Thyroid gland (tissue), 4 donors: Measurements from ENCODE around the gene FGF11. TPM values are rescaled to one million over a fixed set of nuclear protein-coding genes. Genes with fewer than 3 reads are reported as not detected.

Experiments used
- DNase-seq, 2 donors: peaks; one replicate each; pipeline ENCODE4 v3.0.0-alpha.2; 2019
- H3K27ac ChIP-seq, 3 donors: fragments of 200-600 bp; sonication (generic); 1 replicate in 2 of 3; 2 replicates in 1 of 3; pipeline ENCODE4 v1.5.1; 2016 to 2019; ENCODE audit warnings: mild to moderate bottlenecking in 1 of 3, moderate library complexity in 1 of 3
- H3K27me3 ChIP-seq: fragments of 200-600 bp; sonication (generic); one replicate; pipeline ENCODE4 v1.5.1; 2019
- H3K36me3 ChIP-seq, 2 donors: fragments of 200-600 bp; sonication (generic); one replicate each; pipeline ENCODE4 v1.5.1; 2016 to 2019
- H3K4me1 ChIP-seq, 2 donors: fragments of 200-600 bp; sonication (generic); one replicate each; pipeline ENCODE4 v1.5.1; 2017 to 2019
- H3K4me3 ChIP-seq, 3 donors: fragments of 200-600 bp; sonication (generic); replicated peaks in 1 of 3; 1 replicate in 2 of 3; 2 replicates in 1 of 3; pipeline ENCODE4 v1.5.1; 2016; ENCODE audit warnings: mild to moderate bottlenecking in 1 of 3
- H3K9me3 ChIP-seq: fragments of 200-600 bp; sonication (generic); one replicate; pipeline ENCODE4 v1.5.1; 2017
- CTCF ChIP-seq, 6 experiments: fragments of 200-600 bp in 3 of 6; fragments of 450-650 bp in 3 of 6; sonication (generic) in 3 of 6; IDR thresholded peaks; one replicate each; pipeline ENCODE4 v1.5.1; 2016 to 2019; ENCODE audit warnings: antibody characterized with exemption in 6 of 6, mild to moderate bottlenecking in 2 of 6, inconsistent platforms in 1 of 6, moderate library complexity in 1 of 6
- POLR2A ChIP-seq, 2 donors: fragments of 450-650 bp; IDR thresholded peaks; one replicate each; pipeline ENCODE4 v1.6.1; 2017; ENCODE audit warnings: antibody characterized with exemption in 2 of 2, mild to moderate bottlenecking in 2 of 2, moderate library complexity in 1 of 2
- WGBS, 2 donors: methylation state at CpG; one replicate each; pipeline ENCODE4 v1.1.5; 2017; 5-methylcytosine and 5-hydroxymethylcytosine counted together
- intact Hi-C: fragments of 100-400 bp; cut with DNase I; formaldehyde crosslinking; loops from one replicate; pipeline ENCODE4 v1.15.1; 2023
- total RNA-seq, 4 donors: library from RNA; depleted of rRNA; stranded (reverse); fragments of >200 nt; gene quantifications; one replicate each; pipeline ENCODE4 v1.2.3, GENCODE V29; 2016

Gene FGF11
- total RNA-seq, 4 donors from 2014 or later = 4.3 to 12.1 (median 10.5) TPM

DNA sequence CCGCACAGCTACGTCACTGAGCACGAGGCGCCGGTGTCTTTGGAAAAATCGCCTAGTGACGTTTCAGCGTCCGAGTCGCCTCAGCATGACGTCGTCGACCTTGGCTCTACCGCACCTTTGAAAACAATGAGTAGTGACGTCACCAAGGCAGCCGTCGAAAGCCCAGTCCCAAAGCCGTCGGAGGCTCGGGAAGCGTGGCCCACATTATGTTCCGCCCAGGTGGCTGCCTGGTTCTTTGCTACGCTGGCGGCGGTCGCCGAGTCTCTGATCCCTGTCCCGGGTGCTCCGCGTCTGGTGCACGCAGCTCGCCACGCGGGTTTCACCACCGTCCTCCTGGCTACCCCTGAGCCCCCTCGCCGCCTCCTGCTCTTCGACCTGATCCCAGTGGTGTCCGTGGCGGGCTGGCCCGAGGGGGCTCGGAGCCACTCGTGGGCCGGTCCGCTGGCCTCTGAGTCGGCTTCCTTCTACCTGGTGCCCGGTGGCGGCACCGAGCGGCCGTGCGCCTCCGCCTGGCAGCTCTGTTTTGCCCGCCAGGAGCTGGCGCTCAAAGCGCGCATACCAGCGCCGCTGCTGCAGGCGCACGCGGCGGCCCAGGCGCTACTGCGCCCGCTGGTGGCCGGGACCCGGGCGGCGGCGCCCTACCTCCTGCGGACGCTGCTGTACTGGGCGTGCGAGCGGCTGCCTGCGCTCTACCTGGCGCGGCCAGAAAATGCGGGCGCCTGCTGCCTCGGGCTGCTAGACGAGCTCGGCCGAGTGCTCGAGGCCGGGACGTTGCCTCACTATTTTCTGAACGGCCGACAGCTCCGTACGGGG lies 2.5 kb upstream of the FGF11 start:
- DNase-seq = peak; percentile 87 to 88
- intact Hi-C loops = loop anchor here (5.0 kb wide), 2 partner anchors 84 to 126 kb away; partner anchors contain the start of genes KCTD11 and SENP3
- H3K27ac ChIP-seq = peak overlapping the region; percentile 60 to 67 (median 63)
- 6% methylated on average over 20 of the region's 92 CpGs; no CpG with 5 or more reads in 1 of the 2 donors for WGBS, 2 donors
- H3K4me3 ChIP-seq = peak overlapping the region in 1 of 3 donors; percentile 38
- TF ChIP-seq CTCF (IDR thresholded peaks at IDR 0.05) (peak; percentile 43 to 95 (median 82)), POLR2A (IDR thresholded peaks at IDR 0.05) (peak in 1 of 2 donors; percentile 46)
- no peaks in the 10 kb centered on the region for H3K27me3 ChIP-seq
- peaks cover 31 to 51% of the 10 kb centered on the region in 2 donors for H3K4me1 ChIP-seq
- H3K9me3 ChIP-seq = no peaks in the 10 kb centered on the region
- H3K36me3 ChIP-seq = no peaks in the 10 kb centered on the region

- peaks cover 31 to 51% of the 10 kb centered on the region in 2 donors for H3K4me1 ChIP-seq
- H3K36me3 ChIP-seq = no peaks in the 10 kb centered on the region
- H3K4me3 ChIP-seq = peak overlapping the region in 1 of 3 donors; percentile 38
- DNase-seq = peak in 1 of 2 donors; percentile 11
- intact Hi-C loops = loop anchor here (5.0 kb wide), 2 partner anchors 85 to 125 kb away; partner anchors contain the start of genes KCTD11 and SENP3
- TF ChIP-seq POLR2A (IDR thresholded peaks at IDR 0.05) = no peak
- TF ChIP-seq CTCF (IDR thresholded peaks at IDR 0.05) = no peak
- peak overlapping the region; percentile 48 to 67 (median 63) for H3K27ac ChIP-seq
- no peaks in the 10 kb centered on the region for H3K27me3 ChIP-seq
- WGBS, 2 donors = 50 to 51% methylated on average over 10 to 13 of the region's 31 CpGs
- H3K9me3 ChIP-seq = no peaks in the 10 kb centered on the region
Observed at GRCh38 chr17:7437369-7437863, 1.9 kb upstream of the FGF11 start.

- Histone ChIP-seq H3K4me1 (peaks cover 31 to 51% of the 10 kb centered on the region in 2 donors), H3K4me3 (peak overlapping the region in 2 of 3 donors; percentile 25 to 38), H3K27me3 (no peaks in the 10 kb centered on the region), H3K9me3 (no peaks in the 10 kb centered on the region), H3K36me3 (no peaks in the 10 kb centered on the region), H3K27ac (peak overlapping the region; percentile 48 to 67 (median 63))
- intact Hi-C loops = loop anchor here (5.0 kb wide), 2 partner anchors 86 to 124 kb away; partner anchors contain the start of genes KCTD11 and SENP3
- 10% methylated on average over 43 to 46 of the region's 48 CpGs for WGBS, 2 donors
- no peak for TF ChIP-seq CTCF (IDR thresholded peaks at IDR 0.05)
- peak in 1 of 2 donors; percentile 57 for TF ChIP-seq POLR2A (IDR thresholded peaks at IDR 0.05)
- peak; percentile 80 to 82 for DNase-seq
Observed at GRCh38 chr17:7437950-7438614, 1.2 kb upstream of the FGF11 start.

DNA sequence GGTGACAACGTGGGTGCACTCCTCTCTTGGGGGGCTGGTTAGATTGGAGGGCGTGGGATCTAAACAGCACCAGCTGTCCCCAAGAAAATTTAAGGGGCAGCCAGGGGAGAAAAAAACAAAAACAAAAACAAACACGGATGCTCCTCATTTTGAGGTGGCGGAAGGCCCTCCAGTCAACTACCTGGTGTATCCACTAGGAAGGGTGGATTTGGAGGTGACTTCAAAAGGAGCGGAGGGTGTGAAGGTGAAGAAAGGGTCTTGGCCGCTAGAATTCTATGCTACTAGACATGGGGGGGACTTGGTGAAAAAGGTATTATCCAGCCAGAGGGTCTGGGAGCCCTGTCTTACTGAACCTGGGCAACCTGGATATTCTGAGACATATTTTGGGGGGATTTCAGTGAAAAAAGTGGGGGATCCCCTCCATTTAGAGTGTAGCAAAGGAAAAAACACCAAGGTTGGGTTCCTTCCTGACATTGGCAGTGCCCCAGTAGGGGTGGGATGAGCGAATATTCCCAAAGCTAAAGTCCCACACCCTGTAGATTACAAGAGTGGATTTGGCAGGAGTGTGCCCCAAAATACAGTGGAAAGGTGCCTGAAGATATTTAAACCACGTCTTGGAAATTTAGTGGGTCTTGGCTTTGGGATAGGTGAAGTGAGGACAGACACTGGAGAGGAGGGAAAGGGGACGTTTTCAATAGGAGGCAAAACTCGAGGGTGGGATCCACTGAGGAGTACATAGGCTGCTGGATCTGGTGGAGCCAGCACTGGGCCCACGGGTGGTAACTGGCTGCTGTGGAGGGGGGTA lies 454 bp upstream of the FGF11 start:
- intact Hi-C loops = loop anchor here (5.0 kb wide), 2 partner anchors 87 to 123 kb away; partner anchors contain the start of genes KCTD11 and SENP3
- TF ChIP-seq CTCF (IDR thresholded peaks at IDR 0.05) = no peak
- no peak for TF ChIP-seq POLR2A (IDR thresholded peaks at IDR 0.05)
- no peaks in the 10 kb centered on the region for H3K27me3 ChIP-seq
- H3K4me1 ChIP-seq = peaks cover 31 to 51% of the 10 kb centered on the region in 2 donors
- 41 to 44% methylated on average over 11 of the region's 11 CpGs for WGBS, 2 donors
- no peak for DNase-seq
- no peaks in the 10 kb centered on the region for H3K9me3 ChIP-seq
- H3K36me3 ChIP-seq = no peaks in the 10 kb centered on the region
- H3K27ac ChIP-seq = peak overlapping the region in 1 of 3 donors; percentile 63
- peak overlapping the region in 1 of 3 donors; percentile 51 for H3K4me3 ChIP-seq
